IMR-90 (cell line): ENCODE measurements around the gene OBP2A. TPM values are rescaled to one million over a fixed set of nuclear protein-coding genes. Genes with fewer than 3 reads are reported as not detected.

Source experiments
- ATAC-seq: fragments of 200-7000 bp; cut with Tn5 transposase; 2 replicates; pipeline ENCODE4 v1.9.1; 2020; ENCODE audit warnings: low read depth, mild to moderate bottlenecking, moderate library complexity
- BruUV-seq: library from RNA; stranded (reverse); fragments of 400-500 nt; replicated peaks from 2 replicates; lab custom pipeline; 2021; lab: Mats Ljungman, UMichigan
- CTCF ChIA-PET: fragments of 300-600 bp; formaldehyde crosslinking; extraction: SDS; loops from one replicate; lab custom pipeline; 2021; ENCODE audit warnings: antibody characterized with exemption; lab: Yijun Ruan, JAX
- POLR2A ChIA-PET: fragments of 300-600 bp; sonication (Branson Sonifier 250); formaldehyde crosslinking; loops from one replicate; lab custom pipeline; 2022; ENCODE audit warnings: antibody characterized with exemption; ENCODE audit not compliant: unreplicated experiment; lab: Charles Lee
- DNase-seq: peaks from one replicate; pipeline ENCODE4 v3.0.0; 2013
- H2AFZ ChIP-seq: replicated peaks from 2 replicates; pipeline ENCODE3; 2013; ENCODE audit warnings: low read length, mild to moderate bottlenecking; ENCODE audit not compliant: poor library complexity
- H2AK5ac ChIP-seq: 2 replicates; pipeline ENCODE4 v1.6.1; 2013; ENCODE audit warnings: low read depth, low read length, inconsistent platforms
- H2AK9ac ChIP-seq: replicated peaks from 2 replicates; pipeline ENCODE3; 2013; ENCODE audit warnings: mild to moderate bottlenecking, low read depth, low read length, moderate library complexity; ENCODE audit not compliant: poor library complexity
- H2BK120ac ChIP-seq: 2 replicates; pipeline ENCODE4 v1.6.1; 2013; ENCODE audit warnings: low read depth, low read length, inconsistent platforms
- H2BK15ac ChIP-seq: 3 replicates; pipeline ENCODE4 v1.6.1; 2013; ENCODE audit warnings: low read depth, low read length, inconsistent platforms
- H2BK20ac ChIP-seq: 2 replicates; pipeline ENCODE4 v1.6.1; 2013; ENCODE audit warnings: low read depth, mild to moderate bottlenecking, inconsistent platforms, low read length, moderate library complexity
- H2BK5ac ChIP-seq: 2 replicates; pipeline ENCODE4 v1.6.1; 2013; ENCODE audit warnings: mild to moderate bottlenecking, low read depth, low read length, inconsistent platforms; ENCODE audit not compliant: poor library complexity, severe bottlenecking
- H3K14ac ChIP-seq: replicated peaks from 2 replicates; pipeline ENCODE4 v1.6.1; 2013; ENCODE audit warnings: low read depth, low read length, inconsistent platforms
- H3K18ac ChIP-seq: 2 replicates; pipeline ENCODE4 v1.6.1; 2013; ENCODE audit warnings: low read depth, low read length, control low read depth
- H3K23ac ChIP-seq: 2 replicates; pipeline ENCODE4 v1.6.1; 2013; ENCODE audit warnings: low read depth, low read length, inconsistent platforms
- H3K27ac ChIP-seq: 2 replicates; pipeline ENCODE4 v1.5.1; 2013; ENCODE audit warnings: mild to moderate bottlenecking, control low read depth, low read length; ENCODE audit not compliant: insufficient read depth
- H3K27me3 ChIP-seq: 2 replicates; pipeline ENCODE4 v1.6.1; 2013; ENCODE audit warnings: low read length; ENCODE audit not compliant: control insufficient read depth, insufficient read depth
- H3K36me3 ChIP-seq: 2 replicates; pipeline ENCODE4 v1.6.1; 2013; ENCODE audit warnings: low read length, mixed read lengths; ENCODE audit not compliant: control insufficient read depth, insufficient read depth
- H3K4ac ChIP-seq: 2 replicates; pipeline ENCODE4 v1.6.1; 2013; ENCODE audit warnings: low read depth, low read length, inconsistent platforms
- H3K4me1 ChIP-seq: 2 replicates; pipeline ENCODE4 v1.6.1; 2013; ENCODE audit warnings: low read length, mixed read lengths; ENCODE audit not compliant: control insufficient read depth, insufficient read depth
- H3K4me2 ChIP-seq: 2 replicates; pipeline ENCODE4 v1.6.1; 2013; ENCODE audit warnings: low read depth, mild to moderate bottlenecking, control low read depth, low read length, moderate library complexity
- H3K4me3 ChIP-seq: 2 replicates; pipeline ENCODE4 v1.5.1; 2013; ENCODE audit warnings: low read depth, mild to moderate bottlenecking, control low read depth, low read length, moderate library complexity; ENCODE audit not compliant: insufficient read depth
- H3K56ac ChIP-seq: 2 replicates; pipeline ENCODE4 v1.6.1; 2013; ENCODE audit warnings: low read length, inconsistent platforms; ENCODE audit not compliant: insufficient read depth; ENCODE audit errors: extremely low read depth
- H3K79me1 ChIP-seq, 2 experiments: 2 replicates each; pipeline ENCODE4 v1.6.1; 2013; ENCODE audit warnings: low read length in 2 of 2, inconsistent platforms in 1 of 2, low read depth in 1 of 2
- H3K9ac ChIP-seq: 2 replicates; pipeline ENCODE4 v1.6.1; 2013; ENCODE audit warnings: low read depth, low read length, control low read depth
- H3K9me1 ChIP-seq: 2 replicates; pipeline ENCODE4 v1.6.1; 2013; ENCODE audit warnings: low read length, inconsistent platforms; ENCODE audit not compliant: insufficient read depth
- H3K9me3 ChIP-seq: 2 replicates; pipeline ENCODE4 v1.6.1; 2013; ENCODE audit warnings: low read length; ENCODE audit not compliant: control insufficient read depth, insufficient read depth
- H4K20me1 ChIP-seq: 2 replicates; pipeline ENCODE4 v1.6.1; 2013; ENCODE audit warnings: low read length, inconsistent platforms; ENCODE audit not compliant: insufficient read depth
- H4K5ac ChIP-seq: 2 replicates; pipeline ENCODE4 v1.6.1; 2013; ENCODE audit warnings: mild to moderate bottlenecking, low read depth, low read length, control low read depth
- H4K8ac ChIP-seq, 2 experiments: 2 replicates each; pipeline ENCODE4 v1.6.1; 2013; ENCODE audit warnings: low read depth in 2 of 2, low read length in 2 of 2, control low read depth in 1 of 2, inconsistent platforms in 1 of 2
- H4K91ac ChIP-seq: 2 replicates; pipeline ENCODE4 v1.6.1; 2013; ENCODE audit warnings: low read depth, low read length, inconsistent platforms; ENCODE audit not compliant: insufficient read depth
- CHD1 ChIP-seq: IDR thresholded peaks from 2 replicates; pipeline ENCODE4 v1.6.1; 2012; ENCODE audit warnings: low read depth, low read length, improper control_type of control experiment
- MAFK ChIP-seq: IDR thresholded peaks from 2 replicates; pipeline ENCODE4 v1.6.1; 2012; ENCODE audit warnings: low read depth, low read length, improper control_type of control experiment
- MAZ ChIP-seq: IDR thresholded peaks from 2 replicates; pipeline ENCODE4 v1.6.1; 2012; ENCODE audit warnings: low read depth, mild to moderate bottlenecking, low read length, improper control_type of control experiment, moderate library complexity, borderline replicate concordance
- NFE2L2 ChIP-seq: fragments of 150-350 bp; IDR thresholded peaks from 2 replicates; pipeline ENCODE4 v1.6.1; 2016; ENCODE audit warnings: low read depth, mild to moderate bottlenecking, low read length
- POLR2A ChIP-seq: IDR thresholded peaks from 2 replicates; pipeline ENCODE4 v1.6.1; 2012; ENCODE audit warnings: mild to moderate bottlenecking, low read depth, low read length
- RAD21 ChIP-seq: IDR thresholded peaks from 2 replicates; pipeline ENCODE4 v1.6.1; 2012; ENCODE audit warnings: low read length, improper control_type of control experiment
- WGBS, 2 experiments: methylation state at CpG; one replicate each; pipeline versions ENCODE4 v1.1.5 to v1.1.7; 2013; ENCODE audit warnings: missing lambda C conversion rate in 2 of 2; ENCODE audit not compliant: insufficient read length in 1 of 2; ENCODE audit errors: extremely low coverage in 2 of 2; 5-methylcytosine and 5-hydroxymethylcytosine counted together
- dilution Hi-C: fragments of 300-500 bp; cut with HindIII; formaldehyde crosslinking; loops from one replicate; pipeline ENCODE4 v1.14.3; 2018; ENCODE audit warnings: low sequenced_read_pairs; ENCODE audit not compliant: unreplicated experiment
- in situ Hi-C: fragments of 300-500 bp; cut with MboI; formaldehyde crosslinking; loops from 3 replicates; pipeline ENCODE4 v1.14.3; 2019; ENCODE audit warnings: low sequenced_read_pairs, inconsistent platforms, mixed read lengths
- intact Hi-C: fragments of 100-400 bp; cut with micrococcal nuclease; formaldehyde crosslinking; loops from 2 replicates; pipeline ENCODE4 v1.10.0; 2022
- polyA plus RNA-seq, 3 experiments: library from polyadenylated mRNA; depleted of rRNA; stranded (reverse); fragments of >200 nt; gene quantifications; 2 replicates each; pipeline ENCODE4 v1.2.3, GENCODE V29; 2012; ENCODE audit warnings: low replicate concordance in 1 of 3
- total RNA-seq: library from RNA; depleted of rRNA; stranded (reverse); fragments of >200 nt; gene quantifications from 2 replicates; pipeline ENCODE4 v1.2.3, GENCODE V29; 2012

OBP2A gene
- total and polyA plus RNA-seq, 2 of the 4 experiments (the other 2 are of a cell fraction): not detected

DNA sequence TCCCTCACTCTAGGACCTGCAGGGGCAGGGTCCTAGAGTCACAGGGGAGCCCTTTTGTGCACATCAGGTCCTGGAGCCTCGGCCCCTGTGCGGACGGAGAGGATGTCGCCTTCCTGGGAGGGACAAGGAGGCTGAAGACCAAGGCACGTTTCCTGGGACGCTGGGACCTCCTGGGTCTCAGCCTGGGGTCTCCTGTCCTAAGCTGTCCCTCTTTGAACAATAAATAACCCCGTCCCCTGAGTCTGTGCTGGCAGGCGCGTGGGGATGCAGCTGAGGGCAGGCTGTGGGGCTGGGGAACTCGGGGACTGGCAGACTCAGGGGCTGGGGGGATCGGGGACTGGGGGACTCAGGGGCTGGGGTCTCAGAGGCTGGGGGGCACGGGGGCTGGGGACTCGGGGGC is 46.7 kb downstream of the OBP2A start:
- no peak overlapping the region for H2BK15ac ChIP-seq
- no peaks in the 10 kb centered on the region for H3K4me1 ChIP-seq
- peaks cover 4% of the 10 kb centered on the region for H3K27me3 ChIP-seq
- no peak overlapping the region for H2BK120ac ChIP-seq
- H3K4ac ChIP-seq: no peak overlapping the region
- H3K9me1 ChIP-seq: no peaks in the 10 kb centered on the region
- DNase-seq (no peak), ATAC-seq (no peak)
- no peak overlapping the region for H4K8ac ChIP-seq
- H4K20me1 ChIP-seq: no peaks in the 10 kb centered on the region
- ChIA-PET POLR2A (no interaction called here), CTCF (no interaction called here)
- no peak overlapping the region for H2BK20ac ChIP-seq
- no peaks in the 10 kb centered on the region for H3K36me3 ChIP-seq
- H3K27ac ChIP-seq: no peak overlapping the region
- H2AK5ac ChIP-seq: no peak overlapping the region
- H2AK9ac ChIP-seq: no peak overlapping the region
- H3K18ac ChIP-seq: no peak overlapping the region
- in situ Hi-C loops (no loop called here), dilution Hi-C loops (no loop called here), intact Hi-C loops (no loop called here)
- H3K79me1 ChIP-seq: no peaks in the 10 kb centered on the region
- H3K56ac ChIP-seq: no peak overlapping the region
- H4K91ac ChIP-seq: no peak overlapping the region
- no peak overlapping the region for H3K9ac ChIP-seq
- no peak overlapping the region for H3K4me2 ChIP-seq
- TF ChIP-seq POLR2A (no peak), NFE2L2 (no peak), RAD21 (no peak), CHD1 (no peak), MAFK (no peak), MAZ (no peak)
- no peak overlapping the region for H4K5ac ChIP-seq
- no TSS peak for BruUV-seq
- no CpG with 5 or more reads among the region's 13 CpGs for WGBS, 2 experiments
- no peak overlapping the region for H3K14ac ChIP-seq
- H3K23ac ChIP-seq: no peak overlapping the region
- no peaks in the 10 kb centered on the region for H3K9me3 ChIP-seq
- no peak overlapping the region for H2AFZ ChIP-seq
- H2BK5ac ChIP-seq: no peak overlapping the region
- H3K4me3 ChIP-seq: no peak overlapping the region
